Stomach (tissue), 4 donors: ENCODE data around the gene LMX1A.

Experiments used
- EP300 ChIP-seq: sonication (generic); formaldehyde crosslinking; IDR thresholded peaks from one replicate; pipeline ENCODE4 v1.6.1; 2017; ENCODE audit warnings: antibody characterized with exemption
- TF ChIP-seq, protein P1 (sequence below), 7 experiments: fragments of 450-650 bp in 4 of 7; fragments of 200-600 bp in 3 of 7; sonication (generic) in 3 of 7; IDR thresholded peaks; one replicate each; pipeline ENCODE4 v1.5.1; 2016 to 2019; ENCODE audit warnings: antibody characterized with exemption in 7 of 7, control low read depth in 2 of 7, mild to moderate bottlenecking in 1 of 7

GRCh38 chr1:165284454-165284853 is 72.1 kb downstream of the LMX1A start:
- TF ChIP-seq, protein P1, sequence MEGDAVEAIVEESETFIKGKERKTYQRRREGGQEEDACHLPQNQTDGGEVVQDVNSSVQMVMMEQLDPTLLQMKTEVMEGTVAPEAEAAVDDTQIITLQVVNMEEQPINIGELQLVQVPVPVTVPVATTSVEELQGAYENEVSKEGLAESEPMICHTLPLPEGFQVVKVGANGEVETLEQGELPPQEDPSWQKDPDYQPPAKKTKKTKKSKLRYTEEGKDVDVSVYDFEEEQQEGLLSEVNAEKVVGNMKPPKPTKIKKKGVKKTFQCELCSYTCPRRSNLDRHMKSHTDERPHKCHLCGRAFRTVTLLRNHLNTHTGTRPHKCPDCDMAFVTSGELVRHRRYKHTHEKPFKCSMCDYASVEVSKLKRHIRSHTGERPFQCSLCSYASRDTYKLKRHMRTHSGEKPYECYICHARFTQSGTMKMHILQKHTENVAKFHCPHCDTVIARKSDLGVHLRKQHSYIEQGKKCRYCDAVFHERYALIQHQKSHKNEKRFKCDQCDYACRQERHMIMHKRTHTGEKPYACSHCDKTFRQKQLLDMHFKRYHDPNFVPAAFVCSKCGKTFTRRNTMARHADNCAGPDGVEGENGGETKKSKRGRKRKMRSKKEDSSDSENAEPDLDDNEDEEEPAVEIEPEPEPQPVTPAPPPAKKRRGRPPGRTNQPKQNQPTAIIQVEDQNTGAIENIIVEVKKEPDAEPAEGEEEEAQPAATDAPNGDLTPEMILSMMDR (IDR thresholded peaks at IDR 0.05): no peak
- no peak for TF ChIP-seq EP300
